GM12873 (cell line): Measurements from ENCODE around the gene FREM2.

Source experiments
- TF ChIP-seq, protein P1 (sequence below): IDR thresholded peaks from 2 replicates; pipeline ENCODE4 v1.5.1; 2012; ENCODE audit warnings: low read depth, mild to moderate bottlenecking, moderate library complexity, low read length, control low read depth; ENCODE audit not compliant: insufficient read depth; ENCODE audit errors: missing control alignments

The FREM2 gene

DNA sequence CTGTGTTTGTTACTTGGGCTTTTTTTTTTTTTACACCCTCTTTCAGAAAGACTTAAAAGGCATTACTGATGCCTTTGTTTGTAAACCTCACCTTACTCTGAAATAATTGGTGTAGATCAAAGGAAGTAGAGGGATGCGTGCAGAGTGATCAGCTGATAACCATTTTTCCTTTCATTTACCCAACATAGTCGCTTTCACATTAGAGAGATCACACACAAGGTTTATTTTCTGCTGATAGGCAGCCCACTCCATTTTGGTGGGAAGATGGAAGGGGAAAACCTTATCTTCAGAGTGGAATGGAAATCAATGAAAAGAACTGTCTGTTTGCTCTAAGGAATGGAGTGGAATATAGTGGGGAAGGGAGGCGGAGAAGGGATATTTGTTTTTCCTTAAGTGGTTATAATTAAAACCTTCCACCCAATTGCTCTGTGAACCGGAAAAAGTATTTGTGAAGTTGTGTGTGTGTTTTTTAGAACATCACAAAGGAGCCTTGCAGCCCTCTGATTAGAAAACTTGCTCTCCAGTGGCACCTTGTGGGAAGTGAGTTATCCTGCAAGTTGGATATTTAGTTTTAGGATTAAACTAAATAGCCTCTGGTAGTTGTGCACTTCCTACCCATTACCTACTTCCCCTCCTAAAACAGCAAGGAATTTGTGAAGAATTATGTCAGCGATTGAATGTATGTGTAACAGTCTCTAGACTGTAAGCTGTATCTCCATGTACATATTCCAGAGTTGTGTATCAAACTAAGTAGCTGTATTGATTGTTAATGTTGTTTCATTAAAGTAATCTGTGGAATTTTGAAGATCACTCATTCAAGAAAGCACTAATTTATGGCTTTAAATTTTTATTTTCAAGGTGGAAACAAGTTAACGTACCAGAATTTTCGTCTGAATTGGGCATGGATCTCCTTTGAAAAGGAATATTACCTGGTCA is 76.8 kb downstream of the FREM2 start:
- TF ChIP-seq, protein P1, sequence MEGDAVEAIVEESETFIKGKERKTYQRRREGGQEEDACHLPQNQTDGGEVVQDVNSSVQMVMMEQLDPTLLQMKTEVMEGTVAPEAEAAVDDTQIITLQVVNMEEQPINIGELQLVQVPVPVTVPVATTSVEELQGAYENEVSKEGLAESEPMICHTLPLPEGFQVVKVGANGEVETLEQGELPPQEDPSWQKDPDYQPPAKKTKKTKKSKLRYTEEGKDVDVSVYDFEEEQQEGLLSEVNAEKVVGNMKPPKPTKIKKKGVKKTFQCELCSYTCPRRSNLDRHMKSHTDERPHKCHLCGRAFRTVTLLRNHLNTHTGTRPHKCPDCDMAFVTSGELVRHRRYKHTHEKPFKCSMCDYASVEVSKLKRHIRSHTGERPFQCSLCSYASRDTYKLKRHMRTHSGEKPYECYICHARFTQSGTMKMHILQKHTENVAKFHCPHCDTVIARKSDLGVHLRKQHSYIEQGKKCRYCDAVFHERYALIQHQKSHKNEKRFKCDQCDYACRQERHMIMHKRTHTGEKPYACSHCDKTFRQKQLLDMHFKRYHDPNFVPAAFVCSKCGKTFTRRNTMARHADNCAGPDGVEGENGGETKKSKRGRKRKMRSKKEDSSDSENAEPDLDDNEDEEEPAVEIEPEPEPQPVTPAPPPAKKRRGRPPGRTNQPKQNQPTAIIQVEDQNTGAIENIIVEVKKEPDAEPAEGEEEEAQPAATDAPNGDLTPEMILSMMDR = peak; percentile 46

- TF ChIP-seq, protein P1 = no peak
These were observed 79.9 kb downstream of the FREM2 start for GRCh38 chr13:38766799-38767198.

DNA sequence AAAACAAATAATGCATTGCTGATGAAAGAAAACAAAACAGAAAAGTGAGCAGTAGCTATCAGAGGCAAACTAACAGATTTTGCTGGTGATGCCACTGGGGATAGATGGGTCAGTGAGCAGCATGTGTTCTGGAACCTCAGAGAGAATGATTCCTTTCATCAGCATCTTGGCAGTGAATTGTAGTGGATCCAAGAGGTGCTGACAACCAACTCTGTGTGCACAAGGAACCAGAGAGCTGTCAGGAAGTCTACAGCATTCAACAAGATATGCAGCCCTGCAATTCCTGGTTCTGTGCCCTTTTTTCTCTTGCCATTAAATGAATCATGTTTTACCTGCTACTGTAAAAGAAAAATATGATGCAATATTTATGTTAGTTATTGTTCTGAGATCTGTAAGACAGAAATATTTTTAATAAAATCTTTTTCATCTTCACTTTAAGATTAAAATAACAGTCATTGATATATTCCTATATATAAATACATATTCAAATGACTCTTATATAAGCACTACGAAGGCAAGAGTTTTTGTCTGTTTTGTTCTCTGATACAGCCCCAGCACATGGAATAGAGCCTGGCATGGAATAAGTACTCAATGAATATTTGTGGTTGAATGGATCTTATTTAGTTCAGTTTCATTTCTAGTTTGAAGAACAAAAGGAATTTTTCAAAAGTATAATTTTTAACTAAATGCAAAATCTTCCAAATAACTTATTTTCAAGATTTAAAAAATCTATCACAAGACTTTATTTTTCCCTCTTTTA is 80.8 kb downstream of the FREM2 start:
- TF ChIP-seq, protein P1 = no peak

DNA sequence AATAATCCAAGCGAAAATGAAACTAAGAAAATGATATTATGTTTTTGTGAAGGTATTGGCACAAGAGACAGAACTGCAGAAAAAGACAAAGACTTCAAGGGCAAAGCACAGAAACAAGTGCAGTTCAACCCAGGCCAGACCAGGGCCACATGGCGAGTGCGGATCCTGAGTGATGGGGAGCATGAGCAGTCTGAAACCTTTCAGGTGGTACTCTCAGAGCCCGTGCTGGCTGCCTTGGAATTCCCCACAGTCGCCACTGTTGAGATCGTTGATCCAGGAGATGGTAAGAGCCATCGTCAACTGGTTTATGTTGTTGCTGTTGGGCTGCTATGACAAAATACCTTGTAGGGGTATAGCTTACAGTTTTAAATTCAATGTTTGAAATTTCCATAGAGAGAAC is 82.6 kb downstream of the FREM2 start:
- TF ChIP-seq, protein P1 = no peak

DNA sequence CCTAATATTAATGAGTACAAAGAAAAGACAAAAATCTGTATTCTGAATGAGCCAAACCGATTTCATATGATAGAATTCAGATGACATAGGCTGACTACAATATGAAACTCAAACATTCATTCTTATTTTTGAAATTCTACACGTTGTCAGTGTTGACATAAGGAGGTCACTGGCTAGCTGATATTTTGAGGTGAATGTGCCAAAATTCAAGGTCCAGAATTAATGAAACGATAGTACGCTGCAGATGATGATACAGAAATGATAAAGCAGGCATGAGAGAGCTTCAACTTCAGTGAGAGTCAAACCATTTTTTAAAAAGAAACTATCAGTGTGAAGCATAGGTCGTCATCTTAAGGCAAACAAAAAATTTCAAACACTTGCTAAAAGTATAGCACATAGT is 88.2 kb downstream of the FREM2 start:
- TF ChIP-seq, protein P1 = no peak

DNA sequence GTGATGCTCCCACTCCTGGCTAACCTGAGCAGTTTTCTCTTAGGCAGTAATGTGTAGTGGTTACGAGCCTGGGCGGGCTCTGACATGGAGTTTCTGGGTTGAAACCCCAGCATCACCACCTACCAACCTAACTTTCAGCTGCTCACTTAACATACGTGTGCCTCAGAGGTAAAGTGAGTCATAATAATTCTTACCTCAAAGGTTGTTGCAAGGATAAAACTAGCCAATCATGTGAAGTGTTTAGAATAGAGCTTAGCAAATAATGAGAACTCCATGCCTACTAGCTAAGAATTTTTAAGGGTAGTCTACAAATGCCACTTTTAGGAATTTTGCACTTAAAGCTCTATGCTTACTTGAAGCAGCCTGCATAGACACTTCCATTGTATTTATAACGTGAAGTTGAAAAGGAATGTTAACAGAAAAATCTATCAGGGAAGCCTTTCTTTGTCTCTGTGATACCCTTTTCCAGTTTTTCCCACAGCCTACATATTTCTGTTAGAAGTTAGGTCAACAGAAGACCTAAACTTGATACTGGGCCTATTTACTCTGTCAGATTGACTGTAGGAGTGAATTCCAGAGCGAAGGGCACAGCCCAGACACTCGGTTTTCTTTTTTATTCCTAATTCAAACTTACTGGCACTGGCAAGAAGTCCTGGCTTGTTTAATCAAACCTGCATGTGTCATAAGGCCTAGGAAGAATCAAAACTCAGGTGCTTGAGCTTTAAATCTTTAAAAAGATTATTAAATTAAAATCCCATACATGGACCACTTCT is 90.7 kb downstream of the FREM2 start:
- TF ChIP-seq, protein P1 = no peak

- TF ChIP-seq, protein P1 = no peak
These were observed 94.7 kb downstream of the FREM2 start for GRCh38 chr13:38781539-38781938.
